Left ventricle myocardium superior (tissue), 1 donor: ENCODE data around the gene FCHSD1. TPM values are rescaled to one million over a fixed set of nuclear protein-coding genes. Genes with fewer than 3 reads are reported as not detected.
"Not testable (repeated sequence)": the region's sequence is repeated elsewhere in the genome, so short reads cannot be mapped to it uniquely, and the experiment has no call there.

Source experiments
- ATAC-seq: fragments of 200-7000 bp; cut with Tn5 transposase; one replicate; pipeline ENCODE4 v1.9.1; 2020; ENCODE audit warnings: mild to moderate bottlenecking, moderate library complexity
- DNase-seq: peaks from one replicate; pipeline ENCODE4 v3.0.0-alpha.2; 2020
- intact Hi-C: fragments of 100-400 bp; cut with micrococcal nuclease; formaldehyde crosslinking; loops from one replicate; pipeline ENCODE4 v1.11.0; 2022
- total RNA-seq: library from RNA; stranded (reverse); fragmentation: NEBNext Ultra II Directional; extraction: Animal tissue kit (Norgen Biotek cat#: 25700); gene quantifications from one replicate; pipeline ENCODE4 v1.2.1, GENCODE V29; 2021
- donor health status: DM: no; HTN: yes; CAD: no; lungs with severe emphysema.

The FCHSD1 gene
- total RNA-seq, 1 donor from 2014 or later = 3.7 TPM

GRCh38 chr5:141628175-141628788 lies 22.9 kb downstream of the FCHSD1 start:
- no peak for DNase-seq
- ATAC-seq = no peak
- intact Hi-C loops = no loop called here

- no peak for DNase-seq
- ATAC-seq = no peak
- intact Hi-C loops = no loop called here
Observed at GRCh38 chr5:141623611-141624010, 27.6 kb downstream of the FCHSD1 start.

GRCh38 chr5:141623186-141623585 lies 28.0 kb downstream of the FCHSD1 start:
- intact Hi-C loops = no loop called here
- DNase-seq (no peak), ATAC-seq (no peak)

- DNase-seq (peak; percentile 98), ATAC-seq (peak; percentile 95)
- intact Hi-C loops = no loop called here
Observed at GRCh38 chr5:141618804-141619554, 32.2 kb downstream of the FCHSD1 start, which contains the start of gene DIAPH1. Gene DIAPH1 (minus strand): TSS chr5:141619000. CDS start chr5:141618914, 86 bp downstream.

GRCh38 chr5:141618030-141618803 lies 33.0 kb downstream of the FCHSD1 start:
- DNase-seq = peak; percentile 52
- ATAC-seq = peak; percentile 48
- intact Hi-C loops = no loop called here

- intact Hi-C loops = loop anchor here (2.0 kb wide), 1 partner anchor 25 kb away; no protein-coding TSS in a partner anchor
- DNase-seq (no peak), ATAC-seq (no peak)
Observed at GRCh38 chr5:141617682-141618029, 33.6 kb downstream of the FCHSD1 start.

- ATAC-seq = no peak
- intact Hi-C loops = loop anchor here (2.0 kb wide), 1 partner anchor 24 kb away; no protein-coding TSS in a partner anchor
Observed at GRCh38 chr5:141617128-141617527, 34.1 kb downstream of the FCHSD1 start.

DNA sequence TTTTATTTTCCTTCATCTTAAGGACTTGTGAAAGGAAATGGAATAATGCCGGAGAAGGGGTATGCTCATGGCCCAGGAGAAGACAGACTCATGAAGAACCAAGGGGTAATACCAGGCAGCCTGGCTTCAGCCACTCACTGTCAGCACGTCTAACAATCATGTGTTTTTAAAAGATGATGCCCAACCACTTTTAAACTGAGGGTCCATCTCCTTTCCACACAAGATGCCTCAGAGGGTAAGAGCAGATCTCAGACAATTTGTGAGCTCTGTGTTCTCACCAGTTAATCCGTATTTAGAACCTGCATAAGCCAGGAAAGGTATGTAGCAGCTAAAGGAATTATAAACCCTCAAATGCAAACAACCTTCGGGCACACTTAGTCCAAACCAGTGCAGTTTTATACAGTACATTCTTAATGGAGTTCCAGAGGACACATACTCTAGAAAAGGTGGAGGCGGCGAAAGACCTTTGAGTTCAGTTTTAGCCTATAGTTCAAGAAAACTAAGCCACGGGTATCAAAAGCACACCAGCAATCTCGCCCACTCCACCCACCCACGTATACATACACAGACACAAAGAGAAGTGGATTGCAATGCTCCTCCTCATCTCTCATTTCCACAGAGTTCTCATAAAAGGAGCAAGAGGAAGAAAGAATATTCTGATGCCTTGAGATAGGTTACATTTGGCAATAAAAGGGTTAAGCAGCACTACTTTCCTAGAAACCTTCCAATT lies 35.1 kb downstream of the FCHSD1 start:
- DNase-seq = no peak
- intact Hi-C loops = loop anchor here (2.0 kb wide), 1 partner anchor 23 kb away; no protein-coding TSS in a partner anchor
- ATAC-seq = no peak

More at GRCh38 chr5:141617128-141617527, 34.1 kb downstream of the FCHSD1 start:
- no peak for DNase-seq

- ATAC-seq = no peak
- DNase-seq = no peak
- intact Hi-C loops = no loop called here
Observed at GRCh38 chr5:141613344-141613743, 37.9 kb downstream of the FCHSD1 start.

DNA sequence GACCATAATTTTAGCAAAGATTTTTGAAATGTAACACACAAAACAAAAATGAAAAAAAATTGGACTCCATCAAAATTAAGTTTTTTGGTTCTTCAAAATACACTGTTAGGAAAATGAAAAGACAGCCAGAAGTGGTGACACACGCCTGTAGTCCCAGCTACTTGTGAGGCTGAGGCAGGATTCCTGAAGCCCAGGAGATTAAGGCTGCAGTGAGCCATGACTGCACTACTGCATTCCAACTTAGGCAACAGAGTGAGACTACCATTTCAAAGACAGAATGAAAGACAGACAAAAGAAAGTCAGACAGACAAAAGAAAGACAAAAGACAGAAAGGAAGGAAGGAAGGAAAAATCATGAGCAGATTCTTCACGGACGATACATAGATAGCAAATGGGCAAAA lies 39.9 kb downstream of the FCHSD1 start:
- DNase-seq = no peak
- intact Hi-C loops = no loop called here
- no peak for ATAC-seq

DNA sequence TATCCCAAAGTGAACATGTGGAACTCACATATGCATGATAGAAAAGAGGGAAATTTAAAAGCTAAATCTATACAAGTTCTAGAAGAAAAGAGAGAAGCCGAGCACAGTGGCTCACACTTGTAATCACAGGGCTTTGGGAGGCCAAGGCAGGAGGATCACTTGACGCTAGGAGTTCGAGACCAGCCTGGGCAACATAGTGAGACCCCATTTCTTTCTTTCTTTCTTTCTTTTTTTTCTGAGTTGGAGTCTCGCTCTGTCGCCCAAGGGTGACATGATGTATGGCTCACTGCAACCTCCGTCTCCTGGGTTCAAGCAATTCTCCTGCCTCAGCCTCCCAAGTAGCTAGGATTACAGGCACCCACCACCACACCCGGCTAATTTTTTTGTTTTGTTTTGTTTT lies 41.3 kb downstream of the FCHSD1 start:
- DNase-seq, ATAC-seq, intact Hi-C loops: not testable (repeated sequence)

DNA sequence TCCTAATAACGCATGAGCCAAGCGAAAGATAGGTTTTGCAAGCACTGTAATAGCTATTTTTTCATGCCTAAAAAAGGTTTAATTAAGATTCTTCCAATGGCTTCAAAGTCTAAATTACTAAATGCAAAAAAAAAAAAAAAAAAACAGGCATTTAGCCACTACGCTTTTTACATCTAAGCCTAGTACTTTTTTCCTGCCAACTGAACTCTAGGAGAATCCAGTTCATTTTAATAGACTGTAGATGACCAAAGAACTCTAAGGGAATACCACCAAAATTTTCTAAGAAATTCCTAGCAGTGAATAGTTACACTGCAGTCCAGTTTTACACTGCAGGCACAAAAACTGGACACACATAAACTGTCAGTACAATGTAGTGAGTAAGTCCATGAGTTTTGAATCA lies 42.2 kb downstream of the FCHSD1 start:
- intact Hi-C loops = no loop called here
- DNase-seq (no peak), ATAC-seq (no peak)

DNA sequence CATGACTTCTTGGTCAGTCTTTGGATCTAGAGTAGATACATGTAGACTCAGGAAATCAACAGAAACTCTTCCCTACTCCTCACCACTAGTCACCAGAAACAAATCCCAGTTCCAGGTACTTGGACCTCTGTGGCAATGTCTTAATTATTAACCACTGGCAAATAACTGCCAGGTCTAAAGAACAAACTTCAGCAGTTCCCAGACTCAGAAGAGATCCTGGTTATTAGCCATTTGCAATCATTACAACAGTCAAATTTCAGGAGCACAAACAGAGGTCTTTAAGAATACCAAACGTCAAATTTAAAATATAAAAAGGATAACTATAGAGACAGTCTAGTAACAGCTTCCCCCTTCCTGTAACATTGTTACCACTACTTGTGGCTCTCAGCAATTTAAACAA lies 42.7 kb downstream of the FCHSD1 start:
- intact Hi-C loops = no loop called here
- DNase-seq = no peak
- no peak for ATAC-seq

DNA sequence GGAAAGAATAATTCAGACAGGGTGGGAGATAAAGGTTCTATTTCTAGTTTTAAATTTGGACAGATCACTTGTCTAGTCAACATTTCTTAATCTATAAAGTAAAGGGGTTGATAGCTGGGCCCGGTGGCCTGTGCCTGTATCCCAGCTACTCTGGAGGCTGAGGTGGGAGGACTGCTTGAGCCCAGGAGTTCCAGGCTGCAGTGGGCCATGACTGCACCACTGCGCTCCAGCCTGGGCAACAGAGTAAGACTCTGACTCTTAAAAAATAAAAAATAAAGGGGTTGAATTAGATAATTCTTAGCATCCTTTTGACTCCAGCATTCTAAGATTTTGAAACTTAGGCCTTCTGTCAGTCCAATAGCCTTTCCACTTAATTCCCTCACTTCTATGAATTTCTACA lies 43.2 kb downstream of the FCHSD1 start:
- intact Hi-C loops = no loop called here
- DNase-seq (no peak), ATAC-seq (no peak)

- DNase-seq = no peak
- intact Hi-C loops = no loop called here
- ATAC-seq = peak; percentile 73
Observed at GRCh38 chr5:141605523-141606277, 45.5 kb downstream of the FCHSD1 start.

GRCh38 chr5:141603923-141604717 lies 47.1 kb downstream of the FCHSD1 start:
- ATAC-seq (peak; percentile 86), DNase-seq (no peak)
- intact Hi-C loops = no loop called here

DNA sequence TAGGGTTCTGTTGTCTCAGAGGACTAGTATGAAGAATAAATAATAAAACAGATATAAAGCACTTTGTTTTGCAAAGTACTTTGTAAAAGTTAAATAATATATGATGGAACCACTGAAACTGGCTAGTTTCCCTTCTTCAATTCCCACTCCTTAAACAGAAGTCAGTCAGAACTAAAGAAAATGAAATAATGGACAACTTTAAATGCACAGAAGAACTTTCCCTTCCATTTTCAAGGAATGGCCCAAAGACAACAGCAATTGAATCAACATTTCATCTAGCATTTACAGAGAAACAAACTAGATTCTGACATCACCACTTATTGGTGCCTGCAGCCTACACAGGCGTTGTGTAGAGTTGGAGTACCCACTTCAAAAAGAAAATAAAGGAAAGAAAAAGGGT lies 48.6 kb downstream of the FCHSD1 start:
- DNase-seq = no peak
- intact Hi-C loops = no loop called here
- ATAC-seq = no peak
